IMR-90 (cell line): ENCODE data around the gene ARMC9.

ENCODE experiments used
- CEBPB ChIP-seq: IDR thresholded peaks from 2 replicates; pipeline ENCODE4 v1.6.1; 2012; ENCODE audit warnings: low read depth, low read length, improper control_type of control experiment
- CTCF ChIP-seq: conservative IDR thresholded peaks from 2 replicates; pipeline ENCODE4 v1.5.1; 2012; ENCODE audit warnings: mild to moderate bottlenecking, low read depth, low read length, improper control_type of control experiment
- POLR2A ChIP-seq: IDR thresholded peaks from 2 replicates; pipeline ENCODE4 v1.6.1; 2012; ENCODE audit warnings: mild to moderate bottlenecking, low read depth, low read length
- SMC3 ChIP-seq: fragments of 150-350 bp; IDR thresholded peaks from 2 replicates; pipeline ENCODE4 v1.6.1; 2016; ENCODE audit warnings: low read depth, mild to moderate bottlenecking, antibody characterized with exemption, low read length, moderate library complexity

- TF ChIP-seq POLR2A = no peak
- no peak for TF ChIP-seq CTCF
- TF ChIP-seq SMC3 = no peak
- no peak for TF ChIP-seq CEBPB
Measured at GRCh38 chr2:231421051-231421580, 222.7 kb downstream of the ARMC9 start.
